Measurements from ENCODE around the gene METTL15.

DNA sequence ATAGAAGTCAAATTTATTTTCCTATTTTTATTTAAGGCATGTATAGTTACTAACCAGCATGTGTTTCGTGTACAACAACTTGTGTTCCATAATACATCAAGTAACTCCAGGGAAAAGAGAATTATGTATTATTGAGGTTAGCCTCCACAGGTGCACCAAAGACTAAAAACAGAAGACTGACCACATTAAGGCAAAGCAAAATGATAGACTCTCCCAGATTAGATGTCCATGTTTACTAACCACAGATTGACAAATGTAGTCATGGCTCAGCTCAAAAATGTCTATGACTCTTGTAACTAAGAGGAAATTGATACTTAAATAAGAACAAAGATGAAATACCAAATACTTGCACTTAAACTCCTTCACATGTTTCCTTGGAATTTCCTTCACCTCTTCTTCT, 238.5 kb downstream of the METTL15 start:
- TF ChIP-seq POLR2A (IDR thresholded peaks at IDR 0.05; ENCODE audit: low read length): no peak
- no peak for TF ChIP-seq GATA1 (IDR thresholded peaks at IDR 0.05; ENCODE audit: low read depth, low read length)
